GM21381 (cell line): Measurements from ENCODE around the gene KRTAP9-7.

Source experiments
- ATAC-seq: cut with Tn5 transposase; IDR thresholded peaks from one replicate; pipeline ENCODE4 v1.9.1; 2021; ENCODE audit warnings: mild to moderate bottlenecking, moderate library complexity; ENCODE audit not compliant: unreplicated experiment

Gene KRTAP9-7

GRCh38 chr17:41318231-41318630 is 42.7 kb downstream of the KRTAP9-7 start:
- ATAC-seq: no peak

GRCh38 chr17:41322094-41322902 is 46.8 kb downstream of the KRTAP9-7 start:
- ATAC-seq: no peak

- ATAC-seq: no peak
These were observed 47.7 kb downstream of the KRTAP9-7 start for GRCh38 chr17:41322903-41323895.

GRCh38 chr17:41324180-41325075 is 48.9 kb downstream of the KRTAP9-7 start:
- no peak for ATAC-seq

GRCh38 chr17:41325126-41325525 is 49.6 kb downstream of the KRTAP9-7 start:
- ATAC-seq: no peak

GRCh38 chr17:41325611-41326010 is 50.1 kb downstream of the KRTAP9-7 start:
- no peak for ATAC-seq
